Fibroblast of mammary gland (primary cell): ENCODE results near the gene CABP7.

Experiments used
- DNase-seq: peaks from one replicate; pipeline ENCODE4 v3.0.0-alpha.2; 2010; ENCODE audit warnings: low read depth
- H3K4me3 ChIP-seq: 2 replicates; pipeline ENCODE4 v1.5.1; 2011; ENCODE audit warnings: low read depth, mild to moderate bottlenecking, low read length, moderate library complexity; ENCODE audit not compliant: control insufficient read depth
- CTCF ChIP-seq: conservative IDR thresholded peaks from 2 replicates; pipeline ENCODE4 v1.5.1; 2011; ENCODE audit warnings: low read depth, low read length, inconsistent platforms; ENCODE audit not compliant: control insufficient read depth, insufficient read depth

CABP7 gene

DNA sequence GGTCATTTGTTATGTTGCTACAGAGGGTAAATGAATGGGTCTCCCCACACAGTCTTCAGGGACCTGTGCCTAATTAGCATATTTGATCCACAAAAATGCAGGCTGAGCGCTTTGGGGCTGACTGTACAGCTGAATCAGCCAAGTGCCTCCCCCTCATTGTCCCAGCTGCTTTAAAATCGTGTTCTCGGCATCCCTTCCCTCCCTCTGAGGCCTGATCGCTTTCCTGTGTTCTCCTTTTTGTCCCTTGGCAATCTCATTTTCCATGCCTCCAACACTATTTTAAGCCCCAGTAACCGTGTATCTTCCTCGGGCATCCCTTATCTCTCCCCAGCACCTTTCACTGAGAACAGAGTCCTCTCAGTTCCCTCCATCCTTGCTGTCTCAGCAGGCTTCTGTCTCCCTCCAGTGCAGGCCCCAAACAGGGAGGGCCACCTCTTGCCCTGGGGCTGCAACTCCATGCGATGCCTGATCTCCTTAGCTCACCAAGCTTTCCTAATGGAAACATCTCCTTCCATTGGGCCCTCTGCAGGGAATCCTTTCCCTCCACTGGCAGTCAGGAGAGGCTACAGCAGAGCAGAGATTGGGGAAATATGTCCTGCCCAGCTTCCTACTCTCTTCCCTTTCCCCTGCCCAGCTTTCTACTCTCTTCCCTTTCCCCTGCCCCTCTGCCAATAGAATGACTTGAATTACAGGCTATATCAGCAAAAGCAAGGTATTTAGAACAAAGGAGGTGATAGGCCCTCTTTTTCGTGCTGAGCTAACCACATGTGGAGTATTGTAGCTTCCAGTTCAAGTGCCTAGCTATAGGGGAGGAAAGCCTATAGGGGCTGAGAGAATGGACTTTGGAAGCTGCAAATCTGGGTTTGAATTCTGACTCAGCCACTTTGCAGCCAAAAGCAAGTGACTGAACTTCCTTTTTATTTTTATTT lies 61.2 kb downstream of the CABP7 start:
- TF ChIP-seq CTCF, result no peak
- DNase-seq, result peak; percentile 87
- no peak overlapping the region for H3K4me3 ChIP-seq
